BJ (cell line): ENCODE data around the gene SRSF7. TPM values are rescaled to one million over a fixed set of nuclear protein-coding genes. Genes with fewer than 3 reads are reported as not detected.

Experiments used
- CTCF ChIA-PET: fragments of 350-600 bp; formaldehyde crosslinking; extraction: SDS; loops from one replicate; lab custom pipeline; 2021; ENCODE audit warnings: antibody characterized with exemption, inconsistent platforms; lab: Yijun Ruan, JAX
- POLR2A ChIA-PET: fragments of 300-600 bp; sonication (Branson Sonifier 250); formaldehyde crosslinking; extraction: SDS; loops from one replicate; lab custom pipeline; 2021; ENCODE audit warnings: antibody characterized with exemption; lab: Charles Lee
- DNase-seq: peaks from one replicate; pipeline ENCODE4 v3.0.0-alpha.2; 2011; ENCODE audit warnings: low read depth
- H3K27me3 ChIP-seq: 2 replicates; pipeline ENCODE4 v1.6.0; 2011; ENCODE audit warnings: low read length; ENCODE audit not compliant: control insufficient read depth, insufficient read depth
- H3K36me3 ChIP-seq: 2 replicates; pipeline ENCODE4 v1.5.1; 2011; ENCODE audit warnings: low read length; ENCODE audit not compliant: control insufficient read depth, insufficient read depth
- H3K4me3 ChIP-seq: 2 replicates; pipeline ENCODE4 v1.5.1; 2011; ENCODE audit warnings: low read depth, mild to moderate bottlenecking, control low read depth, low read length
- polyA plus RNA-seq: library from polyadenylated mRNA; depleted of rRNA; stranded (reverse); fragments of >200 nt; gene quantifications from 2 replicates; pipeline ENCODE4 v1.2.3, GENCODE V29; 2011
- TF ChIP-seq, protein P1 (sequence below): IDR thresholded peaks from 2 replicates; pipeline ENCODE4 v1.5.1; 2011; ENCODE audit warnings: low read depth, mild to moderate bottlenecking, control low read depth, inconsistent platforms, low read length, moderate library complexity; ENCODE audit not compliant: insufficient read depth

Gene SRSF7
- polyA plus RNA-seq, 1 experiment = 110 TPM

DNA sequence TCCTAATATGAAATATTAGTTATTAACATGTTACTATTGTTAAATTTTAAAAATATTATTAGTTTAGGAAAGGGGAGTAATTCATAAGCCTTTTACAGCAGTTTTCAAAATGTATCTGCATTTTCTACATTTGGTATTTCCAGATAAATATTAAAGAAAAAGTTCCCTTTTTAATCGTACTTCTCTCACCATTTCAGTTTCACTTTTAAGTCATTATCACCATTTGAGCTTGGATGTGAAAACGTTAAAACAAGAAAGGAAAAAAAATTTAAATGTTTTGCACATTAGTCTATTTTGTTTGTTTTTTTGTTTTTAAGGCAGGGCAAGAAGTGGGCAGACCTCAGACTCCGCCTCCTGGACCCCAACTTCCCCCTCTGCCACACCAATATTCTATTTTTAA lies 3.3 kb upstream of the SRSF7 start:
- Histone ChIP-seq H3K4me3 (no peak overlapping the region), H3K36me3 (no peaks in the 10 kb centered on the region), H3K27me3 (no peaks in the 10 kb centered on the region)
- no peak for DNase-seq
- TF ChIP-seq, protein P1, sequence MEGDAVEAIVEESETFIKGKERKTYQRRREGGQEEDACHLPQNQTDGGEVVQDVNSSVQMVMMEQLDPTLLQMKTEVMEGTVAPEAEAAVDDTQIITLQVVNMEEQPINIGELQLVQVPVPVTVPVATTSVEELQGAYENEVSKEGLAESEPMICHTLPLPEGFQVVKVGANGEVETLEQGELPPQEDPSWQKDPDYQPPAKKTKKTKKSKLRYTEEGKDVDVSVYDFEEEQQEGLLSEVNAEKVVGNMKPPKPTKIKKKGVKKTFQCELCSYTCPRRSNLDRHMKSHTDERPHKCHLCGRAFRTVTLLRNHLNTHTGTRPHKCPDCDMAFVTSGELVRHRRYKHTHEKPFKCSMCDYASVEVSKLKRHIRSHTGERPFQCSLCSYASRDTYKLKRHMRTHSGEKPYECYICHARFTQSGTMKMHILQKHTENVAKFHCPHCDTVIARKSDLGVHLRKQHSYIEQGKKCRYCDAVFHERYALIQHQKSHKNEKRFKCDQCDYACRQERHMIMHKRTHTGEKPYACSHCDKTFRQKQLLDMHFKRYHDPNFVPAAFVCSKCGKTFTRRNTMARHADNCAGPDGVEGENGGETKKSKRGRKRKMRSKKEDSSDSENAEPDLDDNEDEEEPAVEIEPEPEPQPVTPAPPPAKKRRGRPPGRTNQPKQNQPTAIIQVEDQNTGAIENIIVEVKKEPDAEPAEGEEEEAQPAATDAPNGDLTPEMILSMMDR = no peak
- POLR2A ChIA-PET = no interaction called here
- CTCF ChIA-PET = interaction anchor here (0.6 kb wide), 1 partner anchor 255 kb away, joined by 4 read pairs; no protein-coding TSS in a partner anchor

DNA sequence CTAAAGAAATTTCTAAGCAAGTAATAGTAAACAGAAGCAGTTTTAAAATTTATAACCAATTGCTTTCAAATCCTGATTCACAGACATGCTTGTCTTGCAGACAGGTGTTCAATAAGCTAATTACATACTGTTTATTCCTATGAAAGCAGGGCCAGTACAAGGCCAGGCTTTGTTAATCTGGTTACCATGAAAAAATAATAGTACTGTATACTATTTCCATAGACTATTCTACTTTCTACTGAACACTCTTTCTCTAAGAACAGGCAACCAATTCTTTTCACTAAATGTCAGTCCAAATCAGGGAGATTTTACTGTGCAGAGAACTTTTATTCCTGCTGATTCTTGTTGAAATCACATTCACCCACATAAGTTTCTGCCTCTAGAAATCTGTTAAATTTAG lies 2.9 kb upstream of the SRSF7 start:
- ChIA-PET POLR2A (no interaction called here), CTCF (interaction anchor here (0.6 kb wide), 1 partner anchor 254 kb away, joined by 4 read pairs; no protein-coding TSS in a partner anchor)
- Histone ChIP-seq H3K27me3 (no peaks in the 10 kb centered on the region), H3K4me3 (no peak overlapping the region), H3K36me3 (peaks cover under 1% of the 10 kb centered on the region; the same call in 1 of the 2 replicates)
- no peak for DNase-seq
- TF ChIP-seq, protein P1 = no peak

DNA sequence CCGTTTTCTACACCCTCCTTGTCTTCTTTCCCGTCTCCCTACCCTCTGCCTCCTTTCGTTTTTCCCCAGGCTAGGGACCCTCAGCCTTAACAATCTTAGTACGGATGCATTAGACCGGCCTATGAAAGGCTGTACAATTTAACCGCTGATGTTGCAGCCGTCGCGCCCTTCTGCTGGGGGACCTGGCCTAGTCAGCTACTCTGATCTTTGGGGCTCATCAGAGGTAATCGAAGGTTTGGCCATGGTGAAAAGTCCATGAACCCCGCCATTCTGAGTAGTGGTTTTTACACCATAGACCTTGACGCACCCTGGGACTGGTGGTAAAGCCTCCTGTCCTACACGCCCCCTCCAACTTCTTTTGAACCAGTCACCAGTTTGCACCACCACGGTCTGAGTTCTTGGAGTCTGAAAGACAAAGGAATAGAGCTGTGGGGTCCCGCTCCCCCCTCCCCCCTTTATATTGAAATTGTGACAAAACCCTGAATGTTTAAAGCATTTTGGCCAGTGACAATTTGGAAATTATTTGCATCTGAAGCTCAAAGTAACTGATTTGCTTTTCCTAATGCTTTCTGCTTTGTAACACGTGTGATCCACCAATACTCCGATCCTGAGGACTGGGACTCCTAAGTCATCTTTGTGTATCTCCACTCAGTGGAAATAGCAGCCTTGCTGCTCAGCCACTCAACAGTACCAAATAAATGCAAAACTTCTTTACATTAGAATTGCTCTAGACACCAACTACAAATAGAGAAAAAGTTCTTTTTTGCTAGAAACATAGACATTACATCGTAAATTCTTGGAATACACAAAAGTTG lies 642 bp upstream of the SRSF7 start:
- ChIA-PET CTCF (interaction anchor here (0.6 to 1.5 kb wide), 7 partner anchors 9 to 408 kb away, joined by 3 to 6 read pairs (median 3); no protein-coding TSS in a partner anchor), POLR2A (interaction anchor here (0.6 to 1.2 kb wide), 27 partner anchors 9 to 1680 kb away, joined by 3 to 9 read pairs (median 4); no protein-coding TSS in a partner anchor)

DNA sequence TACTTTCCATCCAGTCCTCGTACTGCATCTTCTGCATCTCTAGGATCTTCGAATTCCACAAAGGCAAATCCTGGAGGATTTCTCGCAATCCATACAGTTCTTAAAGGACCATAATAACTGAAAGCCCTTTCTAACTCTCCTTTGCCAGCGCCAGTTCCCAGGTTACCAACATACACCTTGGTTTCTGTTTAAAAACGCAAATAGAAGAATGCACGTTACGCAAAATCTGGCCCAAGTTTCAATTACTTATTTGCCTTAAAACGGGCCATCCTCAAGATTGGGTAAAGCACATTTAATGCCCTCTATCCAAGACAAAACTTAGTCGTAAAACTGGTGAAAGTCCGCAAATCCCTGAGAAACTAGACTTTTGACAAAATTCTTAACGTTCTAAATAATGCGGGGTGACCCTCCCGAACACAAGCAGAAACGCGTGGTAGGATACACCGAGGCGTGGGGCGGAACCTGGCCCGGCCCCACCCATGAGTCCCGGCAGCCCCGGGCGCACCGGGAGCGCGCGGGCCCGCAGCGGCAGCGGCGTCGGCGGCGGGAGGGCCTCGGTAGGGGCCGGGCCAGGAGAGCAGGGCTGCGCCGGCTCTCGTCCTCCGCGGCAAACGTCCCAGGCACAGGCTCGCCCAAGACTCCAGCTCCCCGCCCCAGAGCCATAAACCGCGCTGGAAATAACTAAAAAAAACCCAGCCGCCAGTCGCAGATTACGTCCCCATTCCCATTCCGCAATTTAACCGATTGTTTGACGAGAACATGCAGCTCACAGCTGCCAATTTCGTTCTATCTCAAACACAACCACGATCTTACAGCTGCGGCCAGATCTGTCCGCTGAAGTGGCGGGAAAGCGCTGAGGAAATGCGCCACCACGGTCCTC lies 910 bp downstream of the SRSF7 start:
- H3K36me3 ChIP-seq = peaks cover 18% of the 10 kb centered on the region
- DNase-seq = no peak
- no peaks in the 10 kb centered on the region for H3K27me3 ChIP-seq
- H3K4me3 ChIP-seq = peak overlapping the region; percentile 99
- TF ChIP-seq, protein P1 = no peak
- POLR2A ChIA-PET = interaction anchor here (0.6 to 1.2 kb wide), 6 partner anchors 7 to 139 kb away, joined by 3 to 5 read pairs (median 3); no protein-coding TSS in a partner anchor
- CTCF ChIA-PET = interaction anchor here (1.3 to 1.5 kb wide), 3 partner anchors 10 to 169 kb away, joined by 3 to 6 read pairs (median 3); no protein-coding TSS in a partner anchor

More for the DNA sequence above, 642 bp upstream of the SRSF7 start:
- Histone ChIP-seq H3K36me3 (peaks cover 14% of the 10 kb centered on the region), H3K4me3 (peak overlapping the region; percentile 99), H3K27me3 (no peaks in the 10 kb centered on the region)
- TF ChIP-seq, protein P1 = no peak
- no peak for DNase-seq
